IMR-90 (cell line): ENCODE data around the gene PMF1. TPM values are rescaled to one million over a fixed set of nuclear protein-coding genes. Genes with fewer than 3 reads are reported as not detected.

Experiments
- ATAC-seq: fragments of 200-7000 bp; cut with Tn5 transposase; 2 replicates; pipeline ENCODE4 v1.9.1; 2020; ENCODE audit warnings: low read depth, mild to moderate bottlenecking, moderate library complexity
- BruUV-seq: library from RNA; stranded (reverse); fragments of 400-500 nt; replicated peaks from 2 replicates; lab custom pipeline; 2021; lab: Mats Ljungman, UMichigan
- CTCF ChIA-PET: fragments of 300-600 bp; formaldehyde crosslinking; extraction: SDS; loops from one replicate; lab custom pipeline; 2021; ENCODE audit warnings: antibody characterized with exemption; lab: Yijun Ruan, JAX
- POLR2A ChIA-PET: fragments of 300-600 bp; sonication (Branson Sonifier 250); formaldehyde crosslinking; loops from one replicate; lab custom pipeline; 2022; ENCODE audit warnings: antibody characterized with exemption; ENCODE audit not compliant: unreplicated experiment; lab: Charles Lee
- DNase-seq: peaks from one replicate; pipeline ENCODE4 v3.0.0; 2013
- H2AFZ ChIP-seq: replicated peaks from 2 replicates; pipeline ENCODE3; 2013; ENCODE audit warnings: low read length, mild to moderate bottlenecking; ENCODE audit not compliant: poor library complexity
- H2AK5ac ChIP-seq: 2 replicates; pipeline ENCODE4 v1.6.1; 2013; ENCODE audit warnings: low read depth, low read length, inconsistent platforms
- H2AK9ac ChIP-seq: replicated peaks from 2 replicates; pipeline ENCODE3; 2013; ENCODE audit warnings: mild to moderate bottlenecking, low read depth, low read length, moderate library complexity; ENCODE audit not compliant: poor library complexity
- H2BK120ac ChIP-seq: 2 replicates; pipeline ENCODE4 v1.6.1; 2013; ENCODE audit warnings: low read depth, low read length, inconsistent platforms
- H2BK15ac ChIP-seq: 3 replicates; pipeline ENCODE4 v1.6.1; 2013; ENCODE audit warnings: low read depth, low read length, inconsistent platforms
- H2BK20ac ChIP-seq: 2 replicates; pipeline ENCODE4 v1.6.1; 2013; ENCODE audit warnings: low read depth, mild to moderate bottlenecking, inconsistent platforms, low read length, moderate library complexity
- H2BK5ac ChIP-seq: 2 replicates; pipeline ENCODE4 v1.6.1; 2013; ENCODE audit warnings: mild to moderate bottlenecking, low read depth, low read length, inconsistent platforms; ENCODE audit not compliant: poor library complexity, severe bottlenecking
- H3K14ac ChIP-seq: replicated peaks from 2 replicates; pipeline ENCODE4 v1.6.1; 2013; ENCODE audit warnings: low read depth, low read length, inconsistent platforms
- H3K18ac ChIP-seq: 2 replicates; pipeline ENCODE4 v1.6.1; 2013; ENCODE audit warnings: low read depth, low read length, control low read depth
- H3K23ac ChIP-seq: 2 replicates; pipeline ENCODE4 v1.6.1; 2013; ENCODE audit warnings: low read depth, low read length, inconsistent platforms
- H3K27ac ChIP-seq: 2 replicates; pipeline ENCODE4 v1.5.1; 2013; ENCODE audit warnings: mild to moderate bottlenecking, control low read depth, low read length; ENCODE audit not compliant: insufficient read depth
- H3K27me3 ChIP-seq: 2 replicates; pipeline ENCODE4 v1.6.1; 2013; ENCODE audit warnings: low read length; ENCODE audit not compliant: control insufficient read depth, insufficient read depth
- H3K36me3 ChIP-seq: 2 replicates; pipeline ENCODE4 v1.6.1; 2013; ENCODE audit warnings: low read length, mixed read lengths; ENCODE audit not compliant: control insufficient read depth, insufficient read depth
- H3K4ac ChIP-seq: 2 replicates; pipeline ENCODE4 v1.6.1; 2013; ENCODE audit warnings: low read depth, low read length, inconsistent platforms
- H3K4me1 ChIP-seq: 2 replicates; pipeline ENCODE4 v1.6.1; 2013; ENCODE audit warnings: low read length, mixed read lengths; ENCODE audit not compliant: control insufficient read depth, insufficient read depth
- H3K4me2 ChIP-seq: 2 replicates; pipeline ENCODE4 v1.6.1; 2013; ENCODE audit warnings: low read depth, mild to moderate bottlenecking, control low read depth, low read length, moderate library complexity
- H3K4me3 ChIP-seq: 2 replicates; pipeline ENCODE4 v1.5.1; 2013; ENCODE audit warnings: low read depth, mild to moderate bottlenecking, control low read depth, low read length, moderate library complexity; ENCODE audit not compliant: insufficient read depth
- H3K56ac ChIP-seq: 2 replicates; pipeline ENCODE4 v1.6.1; 2013; ENCODE audit warnings: low read length, inconsistent platforms; ENCODE audit not compliant: insufficient read depth; ENCODE audit errors: extremely low read depth
- H3K79me1 ChIP-seq, 2 experiments: 2 replicates each; pipeline ENCODE4 v1.6.1; 2013; ENCODE audit warnings: low read length in 2 of 2, inconsistent platforms in 1 of 2, low read depth in 1 of 2
- H3K9ac ChIP-seq: 2 replicates; pipeline ENCODE4 v1.6.1; 2013; ENCODE audit warnings: low read depth, low read length, control low read depth
- H3K9me1 ChIP-seq: 2 replicates; pipeline ENCODE4 v1.6.1; 2013; ENCODE audit warnings: low read length, inconsistent platforms; ENCODE audit not compliant: insufficient read depth
- H3K9me3 ChIP-seq: 2 replicates; pipeline ENCODE4 v1.6.1; 2013; ENCODE audit warnings: low read length; ENCODE audit not compliant: control insufficient read depth, insufficient read depth
- H4K20me1 ChIP-seq: 2 replicates; pipeline ENCODE4 v1.6.1; 2013; ENCODE audit warnings: low read length, inconsistent platforms; ENCODE audit not compliant: insufficient read depth
- H4K5ac ChIP-seq: 2 replicates; pipeline ENCODE4 v1.6.1; 2013; ENCODE audit warnings: mild to moderate bottlenecking, low read depth, low read length, control low read depth
- H4K8ac ChIP-seq, 2 experiments: 2 replicates each; pipeline ENCODE4 v1.6.1; 2013; ENCODE audit warnings: low read depth in 2 of 2, low read length in 2 of 2, control low read depth in 1 of 2, inconsistent platforms in 1 of 2
- H4K91ac ChIP-seq: 2 replicates; pipeline ENCODE4 v1.6.1; 2013; ENCODE audit warnings: low read depth, low read length, inconsistent platforms; ENCODE audit not compliant: insufficient read depth
- BHLHE40 ChIP-seq: fragments of 150-350 bp; IDR thresholded peaks from 2 replicates; pipeline ENCODE4 v1.6.1; 2016; ENCODE audit warnings: mild to moderate bottlenecking, low read depth, low read length
- CEBPB ChIP-seq: IDR thresholded peaks from 2 replicates; pipeline ENCODE4 v1.6.1; 2012; ENCODE audit warnings: low read depth, low read length, improper control_type of control experiment
- CHD1 ChIP-seq: IDR thresholded peaks from 2 replicates; pipeline ENCODE4 v1.6.1; 2012; ENCODE audit warnings: low read depth, low read length, improper control_type of control experiment
- FOS ChIP-seq: fragments of 150-350 bp; IDR thresholded peaks from 2 replicates; pipeline ENCODE4 v1.6.1; 2016; ENCODE audit warnings: low read depth, low read length
- MAZ ChIP-seq: IDR thresholded peaks from 2 replicates; pipeline ENCODE4 v1.6.1; 2012; ENCODE audit warnings: low read depth, mild to moderate bottlenecking, low read length, improper control_type of control experiment, moderate library complexity, borderline replicate concordance
- MXI1 ChIP-seq: IDR thresholded peaks from 2 replicates; pipeline ENCODE4 v1.6.1; 2012; ENCODE audit warnings: low read depth, mild to moderate bottlenecking, low read length, moderate library complexity, borderline replicate concordance
- NFE2L2 ChIP-seq: fragments of 150-350 bp; IDR thresholded peaks from 2 replicates; pipeline ENCODE4 v1.6.1; 2016; ENCODE audit warnings: low read depth, mild to moderate bottlenecking, low read length
- POLR2A ChIP-seq: IDR thresholded peaks from 2 replicates; pipeline ENCODE4 v1.6.1; 2012; ENCODE audit warnings: mild to moderate bottlenecking, low read depth, low read length
- RAD21 ChIP-seq: IDR thresholded peaks from 2 replicates; pipeline ENCODE4 v1.6.1; 2012; ENCODE audit warnings: low read length, improper control_type of control experiment
- RFX5 ChIP-seq: IDR thresholded peaks from 2 replicates; pipeline ENCODE4 v1.8.0; 2012; ENCODE audit warnings: low read depth, mild to moderate bottlenecking, low read length, moderate library complexity
- SMC3 ChIP-seq: fragments of 150-350 bp; IDR thresholded peaks from 2 replicates; pipeline ENCODE4 v1.6.1; 2016; ENCODE audit warnings: low read depth, mild to moderate bottlenecking, antibody characterized with exemption, low read length, moderate library complexity
- USF2 ChIP-seq: fragments of 150-350 bp; IDR thresholded peaks from 2 replicates; pipeline ENCODE4 v1.6.1; 2017; ENCODE audit warnings: mild to moderate bottlenecking, antibody characterized with exemption, low read length, low read depth
- WGBS, 2 experiments: methylation state at CpG; one replicate each; pipeline versions ENCODE4 v1.1.5 to v1.1.7; 2013; ENCODE audit warnings: missing lambda C conversion rate in 2 of 2; ENCODE audit not compliant: insufficient read length in 1 of 2; ENCODE audit errors: extremely low coverage in 2 of 2; 5-methylcytosine and 5-hydroxymethylcytosine counted together
- dilution Hi-C: fragments of 300-500 bp; cut with HindIII; formaldehyde crosslinking; loops from one replicate; pipeline ENCODE4 v1.14.3; 2018; ENCODE audit warnings: low sequenced_read_pairs; ENCODE audit not compliant: unreplicated experiment
- in situ Hi-C: fragments of 300-500 bp; cut with MboI; formaldehyde crosslinking; loops from 3 replicates; pipeline ENCODE4 v1.14.3; 2019; ENCODE audit warnings: low sequenced_read_pairs, inconsistent platforms, mixed read lengths
- intact Hi-C: fragments of 100-400 bp; cut with micrococcal nuclease; formaldehyde crosslinking; loops from 2 replicates; pipeline ENCODE4 v1.10.0; 2022
- polyA plus RNA-seq, 3 experiments: library from polyadenylated mRNA; depleted of rRNA; stranded (reverse); fragments of >200 nt; gene quantifications; 2 replicates each; pipeline ENCODE4 v1.2.3, GENCODE V29; 2012; ENCODE audit warnings: low replicate concordance in 1 of 3
- total RNA-seq: library from RNA; depleted of rRNA; stranded (reverse); fragments of >200 nt; gene quantifications from 2 replicates; pipeline ENCODE4 v1.2.3, GENCODE V29; 2012
- TF ChIP-seq, protein P1 (sequence below): conservative IDR thresholded peaks from 2 replicates; pipeline ENCODE4 v1.5.1; 2012; ENCODE audit warnings: mild to moderate bottlenecking, low read depth, low read length, improper control_type of control experiment

The PMF1 gene
- total and polyA plus RNA-seq, 2 of the 4 experiments (the other 2 are of a cell fraction): 54.8 to 73.4 TPM

- H3K56ac ChIP-seq: peak within 1 kb of the TSS; percentile 72
- peaks cover 13% of the 10 kb centered on the region for H4K20me1 ChIP-seq
- peak within 1 kb of the TSS; percentile 89 for H2AK9ac ChIP-seq
- peak within 1 kb of the TSS; percentile 86 for H3K4ac ChIP-seq
- CTCF ChIA-PET: interaction anchor here (0.7 kb wide), 1 partner anchor 103 kb away, joined by 6 read pairs; no protein-coding TSS in a partner anchor
- ATAC-seq (peak; percentile 99), DNase-seq (peak; percentile 99)
- H3K9ac ChIP-seq: peak within 1 kb of the TSS; percentile 82
- H2AK5ac ChIP-seq: peak within 1 kb of the TSS; percentile 93
- H2BK120ac ChIP-seq: peak within 1 kb of the TSS; percentile 53
- H2BK20ac ChIP-seq: no peak within 1 kb of the TSS
- H3K79me1 ChIP-seq: peaks cover 22 to 45% of the 10 kb centered on the region in 2 experiments
- 0% methylated on average over 10 of the region's 59 CpGs; no CpG with 5 or more reads in 1 of the 2 experiments for WGBS, 2 experiments
- H2BK5ac ChIP-seq: peak within 1 kb of the TSS; percentile 57
- TF ChIP-seq BHLHE40: no peak
- TF ChIP-seq, protein P1, sequence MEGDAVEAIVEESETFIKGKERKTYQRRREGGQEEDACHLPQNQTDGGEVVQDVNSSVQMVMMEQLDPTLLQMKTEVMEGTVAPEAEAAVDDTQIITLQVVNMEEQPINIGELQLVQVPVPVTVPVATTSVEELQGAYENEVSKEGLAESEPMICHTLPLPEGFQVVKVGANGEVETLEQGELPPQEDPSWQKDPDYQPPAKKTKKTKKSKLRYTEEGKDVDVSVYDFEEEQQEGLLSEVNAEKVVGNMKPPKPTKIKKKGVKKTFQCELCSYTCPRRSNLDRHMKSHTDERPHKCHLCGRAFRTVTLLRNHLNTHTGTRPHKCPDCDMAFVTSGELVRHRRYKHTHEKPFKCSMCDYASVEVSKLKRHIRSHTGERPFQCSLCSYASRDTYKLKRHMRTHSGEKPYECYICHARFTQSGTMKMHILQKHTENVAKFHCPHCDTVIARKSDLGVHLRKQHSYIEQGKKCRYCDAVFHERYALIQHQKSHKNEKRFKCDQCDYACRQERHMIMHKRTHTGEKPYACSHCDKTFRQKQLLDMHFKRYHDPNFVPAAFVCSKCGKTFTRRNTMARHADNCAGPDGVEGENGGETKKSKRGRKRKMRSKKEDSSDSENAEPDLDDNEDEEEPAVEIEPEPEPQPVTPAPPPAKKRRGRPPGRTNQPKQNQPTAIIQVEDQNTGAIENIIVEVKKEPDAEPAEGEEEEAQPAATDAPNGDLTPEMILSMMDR: peak; percentile 61
- no peak for TF ChIP-seq CHD1
- no peak for TF ChIP-seq RFX5
- peak; percentile 92 for TF ChIP-seq POLR2A
- no peak for TF ChIP-seq RAD21
- TF ChIP-seq FOS: 0 out of 2 replicates have a peak, but pooled peaks have one; percentile 2
- peak; percentile 54; the same call in 1 of the 2 replicates for TF ChIP-seq USF2
- TF ChIP-seq SMC3: no peak
- TF ChIP-seq CEBPB: peak; percentile 0; the same call in 1 of the 2 replicates
- TF ChIP-seq NFE2L2: no peak
- peak; percentile 82; the same call in 1 of the 2 replicates for TF ChIP-seq MAZ
- TF ChIP-seq MXI1: peak; percentile 25; the same call in 1 of the 2 replicates
- H4K91ac ChIP-seq: peak within 1 kb of the TSS; percentile 48
- H3K4me2 ChIP-seq: peak within 1 kb of the TSS; percentile 79
- no peaks in the 10 kb centered on the region for H3K9me3 ChIP-seq
- no peaks in the 10 kb centered on the region for H3K4me1 ChIP-seq
- in situ Hi-C loops (no loop called here), intact Hi-C loops (loop anchor here (2.0 kb wide), 1 partner anchor 47 kb away; no protein-coding TSS in a partner anchor), dilution Hi-C loops (no loop called here)
- peak within 1 kb of the TSS; percentile 93 for H3K23ac ChIP-seq
- peak within 1 kb of the TSS; percentile 20; the same call in 1 of the 2 replicates for H3K18ac ChIP-seq
- peak within 1 kb of the TSS; percentile 60 for H3K4me3 ChIP-seq
- POLR2A ChIA-PET: interaction anchor here (0.5 to 1.5 kb wide), 4 partner anchors 16 to 217 kb away, joined by 3 to 16 read pairs (median 4); partner anchors contain the start of gene PMF1
- H2BK15ac ChIP-seq: peak within 1 kb of the TSS; percentile 57; the same call in 1 of the 3 replicates
- peak within 1 kb of the TSS; percentile 62 for H4K5ac ChIP-seq
- peaks cover 12% of the 10 kb centered on the region for H3K9me1 ChIP-seq
- TSS peak; percentile 77 for BruUV-seq
- H3K14ac ChIP-seq: peak within 1 kb of the TSS; percentile 87
- H3K36me3 ChIP-seq: peaks cover 7% of the 10 kb centered on the region; the same call in 1 of the 2 replicates
- peak within 1 kb of the TSS; percentile 84 to 94 for H4K8ac ChIP-seq
- H3K27me3 ChIP-seq: no peaks in the 10 kb centered on the region
- peak within 1 kb of the TSS; percentile 68 for H3K27ac ChIP-seq
- H2AFZ ChIP-seq: peak within 1 kb of the TSS; percentile 93
Measured at GRCh38 chr1:156193488-156194299, 19.1 kb upstream of the PMF1 start, which contains the start of gene SLC25A44. TSS of gene SLC25A44 (plus strand) at chr1:156194104. CDS start at chr1:156199848, 5,744 bp downstream.
